ENCODE data around the gene FOXK2. TPM values are rescaled to one million over a fixed set of nuclear protein-coding genes. Genes with fewer than 3 reads are reported as not detected.
"Not testable (repeated sequence)": the region's sequence is repeated elsewhere in the genome, so short reads cannot be mapped to it uniquely, and the experiment has no call there.

Gene FOXK2
- total RNA-seq, 4 donors from 2014 or later = 40.4 to 76.7 (median 52.4) TPM

DNA sequence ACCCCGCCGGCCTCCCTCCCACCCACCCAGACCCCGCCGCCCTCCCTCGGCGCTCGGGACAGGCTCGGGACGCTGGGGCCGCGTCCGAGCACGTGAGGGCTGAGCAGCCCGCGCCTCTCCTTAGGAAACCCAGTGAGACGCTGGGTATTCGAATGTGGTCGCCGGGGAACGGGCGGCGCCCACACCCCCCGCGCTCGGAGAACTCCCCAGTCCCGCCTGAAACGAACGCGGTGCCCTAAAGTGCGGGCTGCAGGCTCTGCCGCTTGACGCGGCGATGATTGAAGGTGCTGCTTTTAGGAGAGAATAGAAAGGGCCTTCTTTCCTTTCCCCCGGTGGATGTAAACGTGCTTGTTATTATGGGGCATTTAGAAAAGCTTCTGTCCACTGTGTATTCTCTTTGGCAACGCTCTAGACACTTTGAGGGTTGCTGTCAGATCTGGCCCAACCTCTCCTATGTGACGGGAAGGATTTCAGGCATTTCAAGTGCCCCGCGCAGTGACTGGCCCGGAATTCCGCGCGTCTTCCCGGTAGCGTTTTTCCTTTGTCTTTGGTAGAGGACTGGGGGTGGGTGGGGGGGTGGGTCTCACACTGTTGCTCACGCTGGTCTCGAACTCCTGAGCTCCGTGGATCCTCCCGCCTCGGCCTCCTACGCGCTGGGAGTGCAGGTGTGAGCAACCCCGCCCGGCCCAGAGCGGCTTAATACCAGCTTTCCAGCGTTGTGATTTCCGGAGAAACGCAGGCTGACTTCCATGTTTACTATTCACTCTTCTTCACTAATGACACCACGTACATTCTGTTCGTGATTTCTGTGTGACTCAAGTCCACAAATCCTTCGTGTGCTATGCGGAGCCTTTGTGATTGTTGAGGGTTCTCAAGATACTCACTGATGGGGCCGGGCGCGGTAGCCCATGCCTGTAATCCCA, 21.8 kb upstream of the FOXK2 start:
- TF ChIP-seq POLR2A (IDR thresholded peaks at IDR 0.05) = no peak
- TF ChIP-seq, protein P1, sequence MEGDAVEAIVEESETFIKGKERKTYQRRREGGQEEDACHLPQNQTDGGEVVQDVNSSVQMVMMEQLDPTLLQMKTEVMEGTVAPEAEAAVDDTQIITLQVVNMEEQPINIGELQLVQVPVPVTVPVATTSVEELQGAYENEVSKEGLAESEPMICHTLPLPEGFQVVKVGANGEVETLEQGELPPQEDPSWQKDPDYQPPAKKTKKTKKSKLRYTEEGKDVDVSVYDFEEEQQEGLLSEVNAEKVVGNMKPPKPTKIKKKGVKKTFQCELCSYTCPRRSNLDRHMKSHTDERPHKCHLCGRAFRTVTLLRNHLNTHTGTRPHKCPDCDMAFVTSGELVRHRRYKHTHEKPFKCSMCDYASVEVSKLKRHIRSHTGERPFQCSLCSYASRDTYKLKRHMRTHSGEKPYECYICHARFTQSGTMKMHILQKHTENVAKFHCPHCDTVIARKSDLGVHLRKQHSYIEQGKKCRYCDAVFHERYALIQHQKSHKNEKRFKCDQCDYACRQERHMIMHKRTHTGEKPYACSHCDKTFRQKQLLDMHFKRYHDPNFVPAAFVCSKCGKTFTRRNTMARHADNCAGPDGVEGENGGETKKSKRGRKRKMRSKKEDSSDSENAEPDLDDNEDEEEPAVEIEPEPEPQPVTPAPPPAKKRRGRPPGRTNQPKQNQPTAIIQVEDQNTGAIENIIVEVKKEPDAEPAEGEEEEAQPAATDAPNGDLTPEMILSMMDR (IDR thresholded peaks at IDR 0.05) = no peak
- intact Hi-C loops (cut with DNase I; ENCODE audit: low total_unique reads) = no loop called here
- DNase-seq (ENCODE audit: low spot score in 2 of 2) = peak in 1 of 2 donors; percentile 89
- H3K4me3 ChIP-seq (ENCODE audit: low read depth, poor library complexity, severe bottlenecking) = peak overlapping the region; percentile 18
- WGBS, 2 donors = 9 to 10% methylated on average over 41 to 53 of the region's 66 CpGs

DNA sequence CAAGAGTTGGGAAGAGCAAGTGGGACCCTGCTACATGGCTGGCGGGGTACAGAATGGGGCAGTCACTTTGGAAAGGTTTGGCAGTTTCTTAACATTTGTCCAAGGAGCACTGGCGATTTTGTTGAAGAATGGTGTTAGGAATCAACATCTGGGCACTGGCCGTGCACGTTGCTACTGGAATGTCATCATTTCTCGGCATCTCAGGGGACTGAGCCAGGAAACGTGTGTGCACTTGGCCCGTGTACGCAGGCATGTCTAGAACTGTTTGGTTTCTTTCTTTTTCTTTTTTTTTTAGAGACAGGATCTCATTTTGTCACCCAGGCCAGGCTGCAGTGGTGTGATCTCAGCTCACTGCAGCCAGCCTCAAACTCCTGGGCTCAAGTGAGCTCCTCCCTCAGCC, 17.3 kb upstream of the FOXK2 start:
- 15 to 24% methylated on average over 8 of the region's 8 CpGs for WGBS, 2 donors
- no peak for TF ChIP-seq POLR2A (IDR thresholded peaks at IDR 0.05)
- TF ChIP-seq, protein P1 (IDR thresholded peaks at IDR 0.05) = no peak
- intact Hi-C loops (cut with DNase I; ENCODE audit: low total_unique reads) = no loop called here
- no peak overlapping the region for H3K4me3 ChIP-seq (ENCODE audit: low read depth, poor library complexity, severe bottlenecking)
- peak; percentile 69 to 90 for DNase-seq (ENCODE audit: low spot score in 2 of 2)

DNA sequence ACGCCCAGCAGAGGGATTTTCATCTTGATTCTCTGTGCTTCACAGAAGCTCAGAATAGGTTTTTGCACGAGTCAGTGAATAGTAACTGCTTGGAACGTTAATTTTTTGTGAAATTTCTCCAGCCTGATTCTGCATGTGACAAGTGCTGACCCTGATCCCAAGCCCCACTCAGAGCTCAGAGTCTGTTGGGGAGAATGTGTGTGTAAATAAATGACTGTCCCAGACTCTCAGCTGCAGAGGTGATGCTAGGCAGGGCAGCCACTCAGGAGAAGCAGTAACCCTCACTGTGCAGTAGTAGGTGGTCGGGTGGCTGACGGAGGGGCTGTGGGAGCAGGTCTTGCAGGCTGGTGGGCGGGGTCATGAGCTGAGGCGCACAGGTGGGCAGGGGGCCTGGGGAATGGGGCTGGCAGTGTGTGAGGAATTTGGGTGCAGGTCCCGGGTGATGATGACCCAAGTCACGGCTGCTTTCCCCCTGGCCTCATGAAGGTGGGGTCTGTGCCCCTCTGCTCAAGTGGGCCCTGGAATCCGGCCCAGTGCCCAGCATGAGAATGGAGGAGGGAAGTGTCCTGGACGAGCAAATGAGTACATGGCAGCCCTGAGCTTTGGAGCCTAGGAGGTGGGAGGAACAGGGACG, 16.3 kb upstream of the FOXK2 start:
- TF ChIP-seq, protein P1 (IDR thresholded peaks at IDR 0.05) = no peak
- no peak for TF ChIP-seq POLR2A (IDR thresholded peaks at IDR 0.05)
- WGBS, 2 donors = 85 to 89% methylated on average over 12 of the region's 12 CpGs
- no peak for DNase-seq (ENCODE audit: low spot score in 2 of 2)
- intact Hi-C loops (cut with DNase I; ENCODE audit: low total_unique reads) = no loop called here
- H3K4me3 ChIP-seq (ENCODE audit: low read depth, poor library complexity, severe bottlenecking) = no peak overlapping the region

DNA sequence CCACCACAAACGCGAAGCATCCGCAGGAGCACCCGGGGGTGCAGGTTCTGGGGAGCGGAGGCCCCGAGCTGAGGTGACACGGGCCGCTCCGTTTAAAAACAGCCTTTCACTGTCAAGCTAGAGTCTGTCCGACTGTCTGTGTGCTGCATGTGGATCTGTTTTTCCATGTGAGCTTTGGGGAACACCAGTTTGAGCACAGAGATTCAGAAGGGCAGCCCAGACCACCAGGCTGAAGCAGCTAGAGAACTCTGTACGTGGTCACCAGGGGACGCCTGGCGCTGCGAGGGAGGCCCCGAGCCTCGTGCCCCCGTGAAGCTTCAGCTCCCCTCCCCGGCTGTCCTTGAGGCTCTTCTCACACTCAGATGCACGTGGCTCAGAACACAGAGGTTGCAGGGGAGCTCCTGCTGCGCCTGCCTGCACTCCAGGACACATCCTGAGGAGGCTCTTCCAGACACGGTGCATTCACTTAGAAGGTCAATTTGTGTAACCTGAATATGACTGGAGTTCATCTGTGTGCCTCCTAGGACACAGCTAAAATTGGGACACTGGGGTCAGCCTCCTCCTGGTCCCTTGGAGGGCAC, 15.7 kb upstream of the FOXK2 start:
- H3K4me3 ChIP-seq (ENCODE audit: low read depth, poor library complexity, severe bottlenecking) = no peak overlapping the region
- intact Hi-C loops (cut with DNase I; ENCODE audit: low total_unique reads) = no loop called here
- TF ChIP-seq POLR2A (IDR thresholded peaks at IDR 0.05) = no peak
- TF ChIP-seq, protein P1 (IDR thresholded peaks at IDR 0.05) = no peak
- 84 to 87% methylated on average over 21 of the region's 21 CpGs for WGBS, 2 donors
- DNase-seq (ENCODE audit: low spot score in 2 of 2) = no peak

DNA sequence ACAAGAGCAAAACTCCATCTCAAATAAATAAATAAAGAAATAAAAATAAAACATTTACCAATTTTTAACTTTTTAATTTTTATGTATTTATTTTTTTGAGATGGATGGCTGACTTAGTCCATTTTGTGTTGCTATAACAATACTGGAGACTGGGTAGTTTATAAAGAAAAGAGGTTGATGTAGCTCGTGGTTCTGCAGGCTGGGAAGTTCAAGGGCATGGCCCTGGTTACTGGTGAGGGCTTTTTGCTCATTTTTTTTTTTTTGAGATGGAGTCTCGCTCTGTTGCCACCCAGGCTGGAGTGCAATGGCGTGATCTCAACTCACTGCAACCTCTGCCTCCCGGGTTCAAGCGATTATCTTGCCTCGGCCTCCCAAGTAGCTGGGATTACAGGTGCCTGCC, 14.2 kb upstream of the FOXK2 start:
- 97 to 99% methylated on average over 6 of the region's 6 CpGs for WGBS, 2 donors

DNA sequence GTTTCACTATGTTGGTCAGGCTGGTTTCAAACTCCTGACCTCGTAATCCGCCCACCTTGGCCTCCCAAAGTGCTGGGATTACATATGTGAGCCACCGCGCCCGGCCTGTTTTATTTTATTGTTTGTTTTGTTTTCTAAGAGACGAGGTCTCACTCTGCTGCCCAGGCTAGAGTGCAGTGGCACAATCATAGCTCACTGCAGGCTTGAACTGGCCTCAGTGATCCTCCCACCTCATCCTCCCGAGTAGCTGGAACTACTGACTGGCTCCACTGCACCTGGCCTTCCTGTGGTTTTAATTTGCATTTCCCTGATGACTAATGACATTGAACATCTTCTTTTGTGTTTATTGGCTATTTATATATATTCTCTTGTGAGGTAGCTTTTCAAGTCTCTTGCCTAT, 13.1 kb upstream of the FOXK2 start:
- intact Hi-C loops (cut with DNase I; ENCODE audit: low total_unique reads); DNase-seq (ENCODE audit: low spot score in 2 of 2); H3K4me3 ChIP-seq (ENCODE audit: low read depth, poor library complexity, severe bottlenecking): not testable (repeated sequence)
- 52 to 73% methylated on average over 7 of the region's 7 CpGs for WGBS, 2 donors

More for the DNA sequence above, 14.2 kb upstream of the FOXK2 start:
- intact Hi-C loops (cut with DNase I; ENCODE audit: low total_unique reads) = no loop called here
- no peak for DNase-seq (ENCODE audit: low spot score in 2 of 2)
- no peak for TF ChIP-seq POLR2A (IDR thresholded peaks at IDR 0.05)
- TF ChIP-seq, protein P1 (IDR thresholded peaks at IDR 0.05) = no peak
- H3K4me3 ChIP-seq (ENCODE audit: low read depth, poor library complexity, severe bottlenecking) = no peak overlapping the region
